HepG2 (cell line): ENCODE results near the gene ATP5MC2. TPM values are rescaled to one million over a fixed set of nuclear protein-coding genes. Genes with fewer than 3 reads are reported as not detected.

Experiments used
- polyA plus RNA-seq, 8 experiments: library from polyadenylated mRNA; depleted of rRNA in 3 of 8; stranded (reverse) in 7 of 8; unstranded in 1 of 8; fragments of >200 nt; fragmentation: Illumina TruSeq in 4 of 8; extraction: Trizol in 4 of 8; gene quantifications; 2 replicates each; pipeline versions ENCODE4 v1.2.1 to v1.2.3, GENCODE V29; 2011 to 2016; ENCODE audit warnings: low read depth in 4 of 8, missing spikeins in 1 of 8, mixed read lengths in 1 of 8; ENCODE audit not compliant: insufficient read depth in 1 of 8
- total RNA-seq, 5 experiments: library from RNA; depleted of rRNA; stranded (reverse); fragments of >200 nt; fragmentation: Illumina TruSeq; extraction: Trizol; gene quantifications; 2 replicates each; pipeline ENCODE4 v1.2.3, GENCODE V29; 2016; ENCODE audit warnings: low read depth in 1 of 5

The ATP5MC2 gene
- total and polyA plus RNA-seq, 2 of the 13 experiments (the other 11 are each of a cell fraction or from before 2014, with no cell fraction given) = 230 to 257 TPM

Other genes starting within 250 kb of the ATP5MC2 start
- 102 and 109 TPM in 2 replicates for gene PRR13, start 234.3 kb downstream of the ATP5MC2 start, total RNA-seq (2016; rRNA removed; fragmentation: Illumina TruSeq; extraction: Trizol)
- gene PRR13, start 234.3 kb downstream of the ATP5MC2 start, polyA plus RNA-seq (2011; rRNA removed) = 65.0 and 70.4 TPM in 2 replicates
- 154 and 265 TPM in 2 replicates for gene PCBP2, start 224.0 kb downstream of the ATP5MC2 start, total RNA-seq (2016; rRNA removed; fragmentation: Illumina TruSeq; extraction: Trizol)
- 345 and 390 TPM in 2 replicates for gene PCBP2, start 224.0 kb downstream of the ATP5MC2 start, polyA plus RNA-seq (2011; rRNA removed)
- gene MAP3K12, start 176.6 kb downstream of the ATP5MC2 start, total RNA-seq (2016; rRNA removed; fragmentation: Illumina TruSeq; extraction: Trizol) = 0.13 and 0.20 TPM in 2 replicates
- gene MAP3K12, start 176.6 kb downstream of the ATP5MC2 start, polyA plus RNA-seq (2011; rRNA removed) = 1.1 and 1.3 TPM in 2 replicates
- 39.5 and 55.5 TPM in 2 replicates for gene TARBP2, start 174.8 kb downstream of the ATP5MC2 start, total RNA-seq (2016; rRNA removed; fragmentation: Illumina TruSeq; extraction: Trizol)
- gene TARBP2, start 174.8 kb downstream of the ATP5MC2 start, polyA plus RNA-seq (2011; rRNA removed) = 47.0 and 49.2 TPM in 2 replicates
- gene NPFF, start 168.6 kb downstream of the ATP5MC2 start, total RNA-seq (2016; rRNA removed; fragmentation: Illumina TruSeq; extraction: Trizol) = 0.51 TPM in 1 of 2 replicates, not detected in the other
- gene NPFF, start 168.6 kb downstream of the ATP5MC2 start, polyA plus RNA-seq (2011; rRNA removed) = not detected in 2 replicates
- gene ATF7, start 49.7 kb downstream of the ATP5MC2 start, total RNA-seq (2016; rRNA removed; fragmentation: Illumina TruSeq; extraction: Trizol) = 9.6 and 11.3 TPM in 2 replicates
- 14.0 and 16.2 TPM in 2 replicates for gene ATF7, start 49.7 kb downstream of the ATP5MC2 start, polyA plus RNA-seq (2011; rRNA removed)
- 4.9 and 7.7 TPM in 2 replicates for gene CALCOCO1, start 51.4 kb upstream of the ATP5MC2 start, total RNA-seq (2016; rRNA removed; fragmentation: Illumina TruSeq; extraction: Trizol)
- 47.7 and 57.2 TPM in 2 replicates for gene CALCOCO1, start 51.4 kb upstream of the ATP5MC2 start, polyA plus RNA-seq (2011; rRNA removed)
- not detected in 2 replicates for gene CISTR, start 75.9 kb upstream of the ATP5MC2 start, total RNA-seq (2016; rRNA removed; fragmentation: Illumina TruSeq; extraction: Trizol)
- not detected in 2 replicates for gene CISTR, start 75.9 kb upstream of the ATP5MC2 start, polyA plus RNA-seq (2011; rRNA removed)